Hippocampal formation (tissue), 2 donors: ENCODE results near the gene PSMB7.

Experiments used
- DNase-seq, 2 donors: peaks; one replicate each; lab custom pipeline; 2025; lab: John Stamatoyannopoulos, UW

Gene PSMB7

DNA sequence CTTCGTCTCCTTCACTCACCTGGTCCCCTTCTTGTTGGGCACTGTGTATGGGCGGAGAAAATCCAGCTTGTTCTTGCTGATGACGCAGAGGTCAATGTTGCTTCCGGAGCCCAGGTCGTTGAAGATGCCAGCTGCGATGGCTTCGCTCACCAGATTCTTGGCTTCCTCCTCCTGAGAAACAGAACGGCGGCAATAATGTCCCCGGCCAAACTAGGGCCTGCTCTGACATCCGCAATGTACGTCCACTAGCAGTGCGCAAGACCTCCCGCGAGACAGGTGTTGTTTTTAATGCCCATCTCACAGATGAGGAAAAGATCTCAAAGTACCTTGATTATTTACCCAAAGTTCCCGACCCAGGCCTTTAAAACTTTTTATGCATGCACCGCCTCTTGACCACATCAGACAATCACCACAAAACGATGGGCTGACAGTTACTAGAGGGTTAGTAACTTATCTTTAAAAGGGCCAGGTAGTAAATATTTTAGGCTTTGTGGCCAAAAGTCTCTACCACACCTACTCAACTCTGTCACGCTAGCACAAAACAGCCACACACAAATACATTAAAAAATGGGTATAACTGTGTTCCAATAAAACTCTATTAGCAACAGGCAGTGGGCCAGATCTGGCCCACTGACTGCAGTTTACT, 58.4 kb downstream of the PSMB7 start:
- DNase-seq, result no peak

DNA sequence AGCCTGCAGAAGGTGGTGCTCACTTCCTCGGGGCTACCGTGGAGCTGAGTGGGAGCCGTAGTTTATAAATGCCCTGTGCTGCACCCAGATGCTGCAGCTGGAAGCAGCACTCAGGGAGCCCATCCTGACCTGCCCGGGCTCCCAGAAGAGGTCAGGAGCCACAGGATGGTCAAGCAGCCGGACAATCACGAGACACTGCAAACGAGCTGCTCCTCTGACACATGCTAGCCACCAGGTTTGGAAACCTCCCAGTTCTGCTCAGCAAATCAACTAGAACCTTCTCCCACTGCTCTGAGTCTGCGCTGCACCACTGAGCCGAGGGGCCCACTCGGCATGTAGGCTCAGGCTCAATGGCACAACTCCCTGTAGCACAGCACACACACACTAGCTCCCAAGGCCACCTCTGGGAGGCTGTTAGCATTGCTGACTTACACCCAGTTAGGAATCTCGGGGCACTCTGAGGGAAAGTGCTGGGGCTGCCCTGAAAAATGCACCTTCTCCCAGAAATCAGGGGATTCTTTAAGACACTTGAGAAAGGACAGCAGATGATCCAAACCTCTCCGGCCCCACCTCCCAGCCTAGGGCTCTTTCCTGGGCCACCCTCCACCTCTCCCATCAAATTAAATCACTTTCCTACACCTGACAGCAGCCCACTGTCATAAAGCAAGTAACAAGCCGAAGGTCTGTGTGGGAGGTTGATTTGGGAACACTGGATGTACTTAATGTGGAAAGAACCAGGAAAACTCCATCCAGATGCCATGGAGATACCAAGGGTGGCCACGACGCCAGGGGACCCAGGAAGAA, 59.1 kb downstream of the PSMB7 start:
- DNase-seq, result no peak

DNA sequence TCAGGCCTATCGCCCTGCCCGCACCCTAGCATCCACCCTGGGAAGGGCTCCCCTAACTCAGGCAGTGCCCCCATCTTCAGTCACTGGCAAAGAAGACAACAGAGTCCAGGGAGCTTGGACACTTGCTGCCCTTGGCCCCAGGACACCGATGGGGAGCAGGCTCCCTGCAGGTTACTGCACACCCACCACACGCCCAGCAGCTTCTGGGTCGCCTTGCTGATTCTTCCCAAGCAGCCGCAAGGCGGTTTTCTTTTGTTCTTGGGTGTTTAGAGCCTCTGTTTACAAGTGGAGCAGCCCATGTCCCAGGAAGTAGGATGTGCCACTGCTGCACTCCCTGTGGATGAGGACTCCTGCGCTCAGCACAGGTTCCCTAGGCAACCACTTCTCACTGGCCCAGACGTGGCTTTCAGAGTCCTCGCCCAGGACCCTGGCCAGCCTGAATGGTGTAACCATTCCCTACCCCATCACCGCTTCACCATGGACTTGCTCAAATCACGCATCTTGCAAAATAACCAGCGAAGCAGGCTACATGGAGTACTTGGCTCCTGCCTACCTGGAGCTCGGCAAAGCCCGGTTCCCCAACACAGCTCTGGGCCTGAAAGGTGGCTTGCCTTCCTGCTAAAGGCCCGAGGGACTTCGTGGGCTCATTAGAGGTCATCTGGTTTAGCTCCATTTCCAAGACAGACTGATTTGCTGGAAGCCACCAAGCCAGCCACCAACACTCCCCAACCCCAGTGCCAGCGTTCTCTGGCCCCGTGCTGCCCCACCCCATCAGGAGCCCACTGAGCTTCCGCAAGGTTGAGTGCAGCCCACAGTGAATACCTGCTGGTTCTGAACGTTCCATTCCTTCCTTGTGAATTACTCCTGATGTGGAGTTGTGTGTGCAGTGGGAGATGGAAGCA, 60.0 kb downstream of the PSMB7 start:
- no peak for DNase-seq

DNA sequence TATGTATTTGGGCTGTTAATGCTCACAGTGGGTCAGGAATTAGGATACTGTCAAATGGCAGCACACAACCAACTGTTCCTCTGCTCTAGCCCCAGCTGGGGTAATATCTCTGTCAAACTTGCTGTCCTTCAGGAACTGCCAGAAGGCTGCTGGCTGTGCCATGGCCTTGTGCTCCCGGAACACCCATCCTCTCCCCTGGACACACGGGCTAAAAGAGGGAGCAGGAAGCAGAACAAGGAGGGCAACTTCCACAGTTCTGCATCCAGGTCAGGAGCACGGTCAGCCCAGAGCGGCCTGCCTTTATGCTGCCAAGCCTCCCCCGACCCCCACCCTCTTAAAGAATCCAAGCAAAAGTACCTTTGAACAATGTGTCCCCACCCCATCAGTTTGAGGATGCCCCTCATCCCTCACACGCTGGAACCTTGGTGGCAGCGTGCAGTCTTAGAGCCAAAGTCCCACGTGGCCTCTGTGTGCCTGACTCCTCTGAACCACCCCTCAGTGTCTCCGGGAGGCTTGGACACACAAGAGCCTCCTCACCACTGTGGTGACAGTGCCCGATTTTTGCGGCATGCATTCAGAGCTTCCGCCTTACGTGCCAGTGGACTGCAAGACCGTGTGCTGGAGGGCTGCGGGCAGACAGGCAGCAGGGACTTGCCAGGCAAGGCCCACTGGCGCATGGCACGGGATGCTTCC, 60.8 kb downstream of the PSMB7 start:
- no peak for DNase-seq

- DNase-seq, result no peak
These were observed 61.4 kb downstream of the PSMB7 start for GRCh38 chr9:124353811-124354274.

GRCh38 chr9:124353166-124353768, 62.0 kb downstream of the PSMB7 start:
- DNase-seq, result no peak

GRCh38 chr9:124352616-124353015, 62.6 kb downstream of the PSMB7 start:
- DNase-seq, result peak in 1 of 2 donors; percentile 26

DNA sequence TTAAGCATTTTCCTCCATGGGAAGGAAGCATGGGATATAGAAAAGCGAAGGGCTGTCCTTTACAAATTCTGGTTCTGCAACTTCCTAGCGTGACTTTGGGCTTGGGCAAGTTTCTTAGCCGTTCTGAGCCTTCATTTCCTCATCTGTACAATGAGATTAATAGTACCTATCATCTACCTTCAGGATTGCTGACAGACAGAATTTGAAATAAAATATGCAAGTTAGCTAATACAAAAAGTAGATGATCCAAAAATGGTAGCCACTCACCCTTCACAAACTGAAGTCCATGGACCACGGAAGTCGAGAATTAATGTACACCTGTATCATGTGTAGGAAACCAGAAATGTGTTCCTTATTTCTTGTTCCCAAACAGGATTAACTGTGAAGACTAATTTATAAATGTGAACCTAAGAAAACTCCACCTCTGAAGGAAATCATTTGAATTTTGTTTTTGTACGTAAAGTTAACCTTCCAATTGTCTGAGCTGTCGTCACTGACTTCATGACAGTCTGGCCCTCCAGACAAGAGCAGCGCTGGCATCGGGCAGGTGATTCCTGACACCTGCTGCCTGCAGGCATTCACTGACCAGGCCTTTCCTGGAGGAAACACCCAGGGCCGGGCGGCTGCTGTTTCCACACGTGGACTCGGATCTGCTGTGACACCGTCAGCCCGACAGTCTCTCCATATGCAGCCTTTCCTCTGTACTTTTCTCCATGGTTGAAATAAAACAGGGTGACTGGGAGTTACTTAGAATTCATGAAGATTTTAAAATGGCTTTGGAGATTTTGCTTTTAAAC, 63.4 kb downstream of the PSMB7 start:
- DNase-seq, result no peak

- DNase-seq, result no peak
These were observed 64.6 kb downstream of the PSMB7 start for GRCh38 chr9:124350494-124351263.

DNA sequence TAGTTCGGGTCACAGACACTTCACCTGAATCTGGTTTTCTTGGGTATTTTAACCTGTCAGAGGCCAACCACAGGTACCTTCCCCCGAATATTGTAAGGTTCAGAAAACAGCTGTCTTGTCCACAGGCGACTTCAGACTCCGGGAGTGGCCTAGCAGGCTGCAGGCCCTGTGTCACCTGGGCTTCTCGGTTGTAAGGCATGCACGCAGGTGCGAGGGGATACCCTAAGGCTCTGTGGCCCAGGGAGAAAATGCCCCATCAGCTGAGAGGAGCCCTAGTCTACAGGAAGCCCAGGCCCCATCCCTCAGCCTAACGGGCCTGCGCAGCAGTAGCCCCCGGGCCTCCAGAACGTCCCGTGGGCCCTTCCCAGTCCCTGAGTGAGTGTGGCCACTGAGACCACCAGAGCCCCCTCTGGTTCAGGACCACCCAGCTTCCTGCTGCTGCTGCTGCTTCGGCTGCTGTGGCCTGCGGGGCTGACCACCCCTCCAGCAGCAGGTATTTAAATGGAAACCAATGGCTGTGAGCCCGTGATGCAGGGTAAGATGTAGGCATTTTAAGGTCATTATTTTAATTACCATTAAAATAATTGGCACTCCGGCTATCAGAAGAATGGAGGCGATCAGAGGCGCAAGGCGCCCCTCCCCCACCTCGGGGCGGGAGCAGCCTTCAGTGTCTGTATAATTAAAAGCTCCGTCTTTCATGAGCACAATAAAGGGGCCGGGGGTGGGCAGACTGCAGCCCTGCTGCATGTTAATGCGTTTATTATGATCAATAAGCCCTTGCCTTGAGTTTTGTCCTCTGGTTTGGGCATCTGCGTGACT, 65.4 kb downstream of the PSMB7 start:
- DNase-seq, result no peak

- DNase-seq, result no peak
These were observed 66.0 kb downstream of the PSMB7 start for GRCh38 chr9:124349267-124349666.

DNA sequence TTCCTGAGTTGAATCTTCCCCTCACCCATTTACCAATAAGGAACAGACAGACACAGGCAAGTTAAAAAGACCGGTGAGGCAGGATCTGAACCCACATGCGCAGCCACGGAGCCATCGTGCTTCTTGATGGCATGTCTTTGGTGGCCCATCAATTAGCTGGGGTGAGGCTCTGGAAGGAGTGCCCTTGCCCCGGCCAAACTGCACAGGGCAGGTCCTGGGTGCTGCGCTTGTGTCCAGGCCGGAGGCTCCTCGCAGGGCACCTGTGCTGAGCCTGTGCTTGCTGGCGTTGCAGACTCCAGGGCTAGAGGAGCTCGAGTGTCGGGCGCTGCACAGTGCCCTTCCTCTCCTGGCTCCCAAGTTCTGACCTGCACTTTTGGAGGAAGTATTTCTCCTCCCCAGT, 66.4 kb downstream of the PSMB7 start:
- DNase-seq, result no peak

GRCh38 chr9:124348363-124348762, 66.9 kb downstream of the PSMB7 start:
- DNase-seq, result no peak

- no peak for DNase-seq
These were observed 67.3 kb downstream of the PSMB7 start for GRCh38 chr9:124347968-124348358.

DNA sequence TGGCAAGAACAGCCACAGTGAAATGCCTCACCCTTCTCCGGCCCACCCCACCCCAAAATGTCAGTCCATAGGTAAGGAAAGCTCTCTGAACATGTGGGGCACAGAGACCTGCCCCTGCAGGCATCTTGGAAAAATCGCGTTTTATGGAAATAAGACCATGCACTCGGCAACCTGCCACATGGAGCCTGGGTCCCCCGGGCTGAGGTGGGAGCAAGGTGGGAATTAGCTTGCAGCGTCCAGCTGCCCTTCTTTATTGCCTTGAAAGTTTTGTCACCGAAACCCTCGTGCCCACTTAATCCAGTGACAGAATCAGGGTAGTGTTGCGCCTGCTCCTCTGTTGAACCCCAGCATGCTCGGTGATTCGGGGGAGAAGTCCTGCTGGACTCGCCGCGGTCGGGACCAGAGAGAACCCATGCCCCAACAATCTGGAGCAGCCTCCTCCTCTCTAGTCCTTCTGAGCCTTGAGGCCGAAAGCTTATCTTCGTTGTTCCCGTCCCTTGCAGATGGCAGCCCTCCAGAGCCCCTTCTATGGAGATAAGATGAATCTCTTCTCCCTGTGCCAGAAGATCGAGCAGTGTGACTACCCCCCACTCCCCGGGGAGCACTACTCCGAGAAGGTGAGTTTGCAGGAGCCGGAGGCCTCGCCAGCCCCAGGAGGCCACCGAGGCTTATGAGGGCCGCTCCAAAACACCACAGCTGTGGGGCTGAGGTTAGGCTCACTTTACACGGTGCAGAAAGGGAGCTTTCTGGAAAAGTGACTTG, 67.9 kb downstream of the PSMB7 start:
- no peak for DNase-seq

DNA sequence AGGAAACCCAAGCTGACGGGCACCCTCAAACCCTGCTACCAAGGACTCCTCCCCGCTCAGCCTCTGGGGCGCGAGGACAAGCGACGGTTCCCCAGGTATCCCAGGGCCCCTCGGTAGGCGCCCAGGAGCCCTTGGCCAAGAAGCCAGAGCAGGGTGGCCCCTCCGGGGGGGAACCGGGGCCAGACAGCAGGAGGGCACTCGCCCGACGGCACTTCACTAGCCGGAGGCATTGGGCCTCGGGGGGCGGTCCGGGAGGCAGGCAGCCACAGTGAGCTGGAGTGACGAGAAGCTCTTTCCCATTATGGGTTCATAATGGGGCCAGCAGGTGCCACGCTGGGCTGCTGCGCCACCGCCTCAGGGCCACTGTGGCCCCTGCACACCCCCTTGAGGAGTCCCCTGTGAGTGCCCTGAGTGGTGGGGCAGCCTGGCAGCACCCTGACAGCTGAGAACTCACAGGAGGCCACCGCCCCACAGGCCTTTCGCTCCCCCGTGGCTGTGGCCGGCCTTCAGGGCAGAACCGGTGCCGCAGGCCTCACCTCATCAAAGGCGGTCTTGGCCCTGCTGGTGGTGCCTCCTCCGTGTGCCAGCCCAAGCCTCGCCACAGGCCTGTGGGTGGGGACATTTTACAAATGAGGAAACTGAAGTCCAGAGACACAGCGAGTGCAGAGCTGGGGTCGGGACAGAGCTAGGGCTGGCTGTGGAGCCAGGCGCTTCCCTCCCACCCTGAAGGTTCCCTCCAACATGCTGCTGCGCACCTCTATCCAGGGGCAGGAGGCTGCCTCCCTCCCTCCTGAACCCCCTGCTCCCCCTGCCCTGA, 68.7 kb downstream of the PSMB7 start:
- no peak for DNase-seq

DNA sequence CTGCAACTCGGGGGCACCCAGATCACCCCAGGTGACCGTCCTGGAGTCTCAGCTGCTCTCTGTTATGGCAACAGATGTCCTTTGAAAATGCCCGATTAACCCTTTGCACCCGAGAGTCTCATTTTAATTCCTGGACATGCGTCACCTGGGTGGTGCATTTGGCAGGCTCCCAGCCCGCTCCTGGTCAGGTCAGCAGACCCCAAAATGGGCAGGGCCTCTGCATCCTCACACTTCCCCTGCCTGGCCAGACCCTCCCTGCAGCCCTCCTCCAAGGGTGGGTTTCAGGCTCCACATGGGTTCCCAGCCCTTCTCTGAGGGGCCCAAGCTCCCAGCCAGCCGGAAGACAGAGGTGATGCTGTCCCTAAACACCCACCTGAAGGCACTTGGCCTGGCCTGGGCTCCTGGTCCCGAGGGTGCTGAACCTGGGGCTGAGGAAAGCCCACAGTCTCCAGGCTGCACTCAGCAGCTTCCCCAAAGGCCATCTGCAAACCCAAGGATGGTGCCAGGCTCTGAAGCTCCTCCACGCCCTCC, 69.4 kb downstream of the PSMB7 start:
- DNase-seq, result no peak
